ENCODE results near the gene KCNH3. TPM values are rescaled to one million over a fixed set of nuclear protein-coding genes. Genes with fewer than 3 reads are reported as not detected.
"Not testable (repeated sequence)": the region's sequence is repeated elsewhere in the genome, so short reads cannot be mapped to it uniquely, and the experiment has no call there.

Gene KCNH3, protein sequence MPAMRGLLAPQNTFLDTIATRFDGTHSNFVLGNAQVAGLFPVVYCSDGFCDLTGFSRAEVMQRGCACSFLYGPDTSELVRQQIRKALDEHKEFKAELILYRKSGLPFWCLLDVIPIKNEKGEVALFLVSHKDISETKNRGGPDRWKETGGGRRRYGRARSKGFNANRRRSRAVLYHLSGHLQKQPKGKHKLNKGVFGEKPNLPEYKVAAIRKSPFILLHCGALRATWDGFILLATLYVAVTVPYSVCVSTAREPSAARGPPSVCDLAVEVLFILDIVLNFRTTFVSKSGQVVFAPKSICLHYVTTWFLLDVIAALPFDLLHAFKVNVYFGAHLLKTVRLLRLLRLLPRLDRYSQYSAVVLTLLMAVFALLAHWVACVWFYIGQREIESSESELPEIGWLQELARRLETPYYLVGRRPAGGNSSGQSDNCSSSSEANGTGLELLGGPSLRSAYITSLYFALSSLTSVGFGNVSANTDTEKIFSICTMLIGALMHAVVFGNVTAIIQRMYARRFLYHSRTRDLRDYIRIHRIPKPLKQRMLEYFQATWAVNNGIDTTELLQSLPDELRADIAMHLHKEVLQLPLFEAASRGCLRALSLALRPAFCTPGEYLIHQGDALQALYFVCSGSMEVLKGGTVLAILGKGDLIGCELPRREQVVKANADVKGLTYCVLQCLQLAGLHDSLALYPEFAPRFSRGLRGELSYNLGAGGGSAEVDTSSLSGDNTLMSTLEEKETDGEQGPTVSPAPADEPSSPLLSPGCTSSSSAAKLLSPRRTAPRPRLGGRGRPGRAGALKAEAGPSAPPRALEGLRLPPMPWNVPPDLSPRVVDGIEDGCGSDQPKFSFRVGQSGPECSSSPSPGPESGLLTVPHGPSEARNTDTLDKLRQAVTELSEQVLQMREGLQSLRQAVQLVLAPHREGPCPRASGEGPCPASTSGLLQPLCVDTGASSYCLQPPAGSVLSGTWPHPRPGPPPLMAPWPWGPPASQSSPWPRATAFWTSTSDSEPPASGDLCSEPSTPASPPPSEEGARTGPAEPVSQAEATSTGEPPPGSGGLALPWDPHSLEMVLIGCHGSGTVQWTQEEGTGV
- 0.08 and 0.53 TPM in 2 replicates for total RNA-seq (2014; rRNA removed; shearing (Covaris generic))

DNA sequence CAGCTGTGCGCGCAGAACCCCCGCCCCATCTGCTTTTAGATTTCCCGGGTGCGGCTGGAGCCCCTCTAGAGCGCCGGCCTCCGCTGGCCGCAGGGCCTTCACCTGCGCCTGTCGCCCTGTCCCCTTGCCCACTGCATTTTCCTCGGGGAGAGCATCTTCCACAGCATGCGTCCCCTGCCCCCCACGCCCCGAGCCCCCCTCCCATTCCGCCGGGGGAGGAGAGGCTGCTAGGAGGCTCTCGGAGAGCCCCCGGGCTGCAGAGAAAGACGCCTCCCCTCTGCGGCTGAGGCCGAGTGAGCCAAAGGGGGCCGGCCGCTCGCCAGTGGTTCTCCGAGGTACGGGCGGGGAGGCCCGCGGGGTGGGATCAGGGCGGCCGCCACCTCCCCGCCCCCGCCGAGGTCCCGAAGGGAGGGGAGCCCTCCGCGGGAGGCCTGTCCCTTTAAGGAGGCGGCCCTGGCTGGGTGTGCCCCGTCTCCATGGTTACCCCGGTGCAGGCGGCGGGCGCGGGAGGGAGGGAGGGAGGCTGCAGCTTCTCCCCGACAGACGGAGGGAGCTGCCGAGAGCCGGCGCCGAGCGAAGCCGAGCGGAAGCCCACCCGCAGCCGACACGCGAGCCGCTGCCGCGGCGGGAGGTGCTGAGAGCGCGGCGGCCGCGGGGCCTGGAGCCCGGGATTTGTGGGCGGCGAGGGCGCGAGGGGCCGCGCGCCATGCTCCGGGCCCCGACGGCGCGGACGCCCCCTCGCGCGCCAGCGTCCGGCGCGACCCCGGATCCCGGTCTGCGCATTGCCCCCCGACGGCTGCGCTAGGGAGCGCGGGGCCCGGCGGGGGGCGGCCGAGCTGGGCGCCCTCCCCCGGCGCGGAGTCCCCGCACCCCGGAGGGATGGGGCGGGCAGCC lies at the start of gene KCNH3:
TSS of gene KCNH3 (plus strand) at position 521 of the 894 bp plus-strand sequence. CDS start 387 bp downstream, outside the sequence.
- peaks cover 29% of the 10 kb centered on the region for H3K27me3 ChIP-seq (replicated peaks)
- no peak within 1 kb of the TSS for H3K27ac ChIP-seq
- peak; percentile 46 to 87 for DNase-seq (ENCODE audit: low read depth in 1 of 2, low spot score in 2 of 2)
- no peaks in the 10 kb centered on the region; the same call in 1 of the 2 replicates for H3K9me3 ChIP-seq (replicated peaks)
- H3K4me1 ChIP-seq (replicated peaks) = peaks cover 29% of the 10 kb centered on the region
- peak within 1 kb of the TSS; percentile 38 for H3K4me3 ChIP-seq
- H3K36me3 ChIP-seq = no peaks in the 10 kb centered on the region

- DNase-seq (ENCODE audit: low read depth in 1 of 2, low spot score in 2 of 2) = no peak
- H3K36me3 ChIP-seq = peaks cover 30% of the 10 kb centered on the region
- peaks cover 46% of the 10 kb centered on the region for H3K4me1 ChIP-seq (replicated peaks)
- H3K27me3 ChIP-seq (replicated peaks) = no peaks in the 10 kb centered on the region
- H3K4me3 ChIP-seq = no peak overlapping the region
- H3K27ac ChIP-seq = peak overlapping the region; percentile 83
- H3K9me3 ChIP-seq (replicated peaks) = no peaks in the 10 kb centered on the region
These were observed 49.7 kb upstream of the KCNH3 start for GRCh38 chr12:49489154-49489553.

DNA sequence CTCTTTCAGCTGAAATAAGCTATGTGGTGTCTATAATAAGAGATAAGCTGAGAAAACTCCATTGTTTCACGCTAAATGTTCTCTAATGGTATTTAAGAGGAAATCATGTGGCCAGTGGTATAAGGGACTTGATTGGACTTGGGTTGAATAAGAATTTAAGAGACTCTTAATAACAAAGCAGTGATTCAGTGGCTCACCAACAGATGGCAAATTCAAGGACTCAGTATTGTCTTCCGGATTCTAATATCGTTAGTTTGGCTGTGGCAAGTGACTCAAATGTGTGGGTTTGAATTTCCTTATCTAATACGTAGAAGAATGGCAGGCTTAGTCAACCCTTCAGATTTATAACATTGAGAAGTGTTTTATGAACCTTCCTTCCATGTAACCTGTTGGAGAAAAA lies 49.1 kb upstream of the KCNH3 start:
- Histone ChIP-seq H3K27ac (peak overlapping the region; percentile 83), H3K27me3 (replicated peaks) (no peaks in the 10 kb centered on the region), H3K9me3 (replicated peaks) (no peaks in the 10 kb centered on the region), H3K4me3 (no peak overlapping the region), H3K4me1 (replicated peaks) (peaks cover 46% of the 10 kb centered on the region), H3K36me3 (peaks cover 28% of the 10 kb centered on the region)
- DNase-seq (ENCODE audit: low read depth in 1 of 2, low spot score in 2 of 2) = peak; percentile 53 to 79

- Histone ChIP-seq H3K4me3 (no peak overlapping the region), H3K36me3 (peaks cover 33% of the 10 kb centered on the region), H3K9me3 (replicated peaks) (no peaks in the 10 kb centered on the region), H3K4me1 (replicated peaks) (peaks cover 61% of the 10 kb centered on the region), H3K27ac (no peak overlapping the region), H3K27me3 (replicated peaks) (no peaks in the 10 kb centered on the region)
- no peak for DNase-seq (ENCODE audit: low read depth in 1 of 2, low spot score in 2 of 2)
These were observed 47.0 kb upstream of the KCNH3 start for GRCh38 chr12:49491823-49492222.

GRCh38 chr12:49493900-49494299 lies 44.9 kb upstream of the KCNH3 start:
- no peak for DNase-seq (ENCODE audit: low read depth in 1 of 2, low spot score in 2 of 2)
- Histone ChIP-seq H3K9me3 (replicated peaks) (no peaks in the 10 kb centered on the region), H3K36me3 (peaks cover 33% of the 10 kb centered on the region), H3K27me3 (replicated peaks) (no peaks in the 10 kb centered on the region), H3K4me3 (no peak overlapping the region), H3K27ac (no peak overlapping the region), H3K4me1 (replicated peaks) (peaks cover 50% of the 10 kb centered on the region)

- Histone ChIP-seq H3K4me3 (no peak overlapping the region), H3K36me3 (peaks cover 33% of the 10 kb centered on the region), H3K9me3 (replicated peaks) (no peaks in the 10 kb centered on the region), H3K27me3 (replicated peaks) (no peaks in the 10 kb centered on the region), H3K4me1 (replicated peaks) (peaks cover 22% of the 10 kb centered on the region), H3K27ac (no peak overlapping the region)
- peak in 1 of 2 experiments; percentile 58 for DNase-seq (ENCODE audit: low read depth in 1 of 2, low spot score in 2 of 2)
These were observed 42.1 kb upstream of the KCNH3 start for GRCh38 chr12:49496417-49497360.

DNA sequence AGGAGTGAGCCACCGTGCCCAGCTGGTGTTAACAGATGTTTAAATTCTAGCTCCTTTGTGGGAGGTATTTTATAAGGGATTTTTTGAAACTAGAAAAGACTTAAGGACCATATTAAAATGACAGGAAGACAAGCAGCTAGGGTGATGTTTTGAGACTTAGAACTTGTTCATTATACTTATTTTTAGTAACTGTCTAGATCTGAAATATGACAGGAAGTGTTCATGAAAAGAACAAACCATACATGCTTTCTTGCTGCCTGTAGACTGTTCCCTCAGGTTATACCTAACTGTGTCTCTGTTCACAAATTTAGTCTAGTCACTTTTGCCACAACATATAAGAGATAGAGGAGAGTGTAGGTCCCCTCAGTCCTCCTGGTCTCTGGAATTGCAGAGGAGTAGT lies 36.9 kb upstream of the KCNH3 start:
- no peak overlapping the region for H3K4me3 ChIP-seq
- no peaks in the 10 kb centered on the region for H3K27me3 ChIP-seq (replicated peaks)
- peaks cover 47% of the 10 kb centered on the region for H3K4me1 ChIP-seq (replicated peaks)
- peaks cover 52% of the 10 kb centered on the region for H3K36me3 ChIP-seq
- H3K9me3 ChIP-seq (replicated peaks) = no peaks in the 10 kb centered on the region; the same call in 1 of the 2 replicates
- DNase-seq (ENCODE audit: low read depth in 1 of 2, low spot score in 2 of 2) = no peak
- peak overlapping the region; percentile 23 for H3K27ac ChIP-seq

DNA sequence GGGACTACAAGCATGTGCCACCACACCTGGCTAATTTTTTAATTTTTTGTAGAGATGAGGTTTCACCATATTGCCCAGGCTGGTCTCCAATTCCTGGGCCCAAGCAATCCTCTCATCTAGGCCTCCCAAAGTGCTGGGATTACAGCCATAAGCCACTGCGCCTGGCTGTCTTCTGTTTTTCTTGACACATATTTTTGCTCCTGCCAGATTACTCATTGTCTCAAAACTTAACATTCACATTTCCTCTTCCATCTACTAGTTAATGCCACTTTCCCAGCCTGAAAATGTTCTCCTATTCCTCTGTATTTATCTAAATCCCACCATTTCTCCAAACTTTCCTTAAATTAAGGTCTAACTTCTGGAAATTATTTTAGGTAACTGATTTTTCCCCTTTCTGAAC lies 36.2 kb upstream of the KCNH3 start:
- Histone ChIP-seq H3K27ac (peak overlapping the region; percentile 23), H3K9me3 (replicated peaks) (no peaks in the 10 kb centered on the region; the same call in 1 of the 2 replicates), H3K36me3 (peaks cover 52% of the 10 kb centered on the region), H3K27me3 (replicated peaks) (no peaks in the 10 kb centered on the region), H3K4me1 (replicated peaks) (peaks cover 44% of the 10 kb centered on the region), H3K4me3 (no peak overlapping the region)
- no peak for DNase-seq (ENCODE audit: low read depth in 1 of 2, low spot score in 2 of 2)

- Histone ChIP-seq H3K27ac (peak overlapping the region; percentile 31), H3K4me1 (replicated peaks) (peaks cover 55% of the 10 kb centered on the region), H3K4me3 (no peak overlapping the region), H3K36me3 (peaks cover 52% of the 10 kb centered on the region), H3K27me3 (replicated peaks) (no peaks in the 10 kb centered on the region), H3K9me3 (replicated peaks) (no peaks in the 10 kb centered on the region; the same call in 1 of the 2 replicates)
- no peak for DNase-seq (ENCODE audit: low read depth in 1 of 2, low spot score in 2 of 2)
These were observed 35.1 kb upstream of the KCNH3 start for GRCh38 chr12:49503674-49504180.

GRCh38 chr12:49505672-49506071 lies 33.2 kb upstream of the KCNH3 start:
- Histone ChIP-seq H3K9me3 (replicated peaks) (no peaks in the 10 kb centered on the region; the same call in 1 of the 2 replicates), H3K27me3 (replicated peaks) (no peaks in the 10 kb centered on the region), H3K4me1 (replicated peaks) (peaks cover 56% of the 10 kb centered on the region), H3K27ac (peak overlapping the region; percentile 90), H3K4me3 (no peak overlapping the region), H3K36me3 (peaks cover 45% of the 10 kb centered on the region)
- no peak for DNase-seq (ENCODE audit: low read depth in 1 of 2, low spot score in 2 of 2)

DNA sequence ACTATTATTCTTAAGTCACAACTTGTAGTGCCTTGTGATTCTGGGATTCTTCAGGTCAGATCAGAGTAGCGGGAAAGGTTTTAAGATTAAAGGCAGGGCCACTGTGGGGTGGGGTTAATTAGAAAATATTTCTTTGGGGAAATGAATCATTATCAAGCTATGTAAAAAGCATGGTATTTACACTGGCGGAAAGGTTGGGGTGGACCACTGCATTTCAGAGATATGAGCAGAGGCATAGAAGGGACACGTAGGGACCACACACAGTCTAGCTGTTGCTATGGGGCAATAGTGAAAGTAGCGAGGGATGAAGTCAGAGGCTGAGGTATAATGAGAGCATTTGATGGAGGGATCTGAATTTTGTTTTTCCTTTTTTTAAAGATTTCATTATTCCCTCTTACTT lies 31.7 kb upstream of the KCNH3 start:
- Histone ChIP-seq H3K27ac (peak overlapping the region; percentile 90), H3K36me3 (peaks cover 32% of the 10 kb centered on the region), H3K4me3 (no peak overlapping the region), H3K4me1 (replicated peaks) (peaks cover 62% of the 10 kb centered on the region), H3K27me3 (replicated peaks) (no peaks in the 10 kb centered on the region), H3K9me3 (replicated peaks) (no peaks in the 10 kb centered on the region; the same call in 1 of the 2 replicates)
- DNase-seq (ENCODE audit: low read depth in 1 of 2, low spot score in 2 of 2) = peak; percentile 95 to 96

DNA sequence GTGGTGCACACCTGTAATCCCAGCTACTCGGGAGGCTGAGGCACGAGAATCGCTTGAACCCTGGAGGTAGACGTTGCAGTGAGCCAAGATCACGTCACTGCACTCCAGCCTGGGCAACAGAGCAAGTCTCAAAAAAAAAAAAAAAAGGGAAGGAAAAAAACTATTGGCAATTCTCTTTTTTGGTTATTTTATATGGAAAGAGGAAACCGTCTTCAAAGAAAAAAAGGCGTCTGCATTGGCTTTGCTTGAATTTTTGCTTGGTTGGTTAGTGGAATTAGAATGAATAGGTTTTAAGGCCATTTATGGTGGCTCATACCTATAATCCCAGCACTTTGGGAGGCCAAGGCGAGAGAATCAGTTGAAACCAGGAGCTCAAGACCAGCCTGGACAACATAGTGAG lies 29.1 kb upstream of the KCNH3 start:
- peaks cover 52% of the 10 kb centered on the region for H3K4me1 ChIP-seq (replicated peaks)

More for the DNA sequence above, 29.1 kb upstream of the KCNH3 start:
- not testable (repeated sequence) for H3K27ac ChIP-seq; H3K4me3 ChIP-seq; H3K9me3 ChIP-seq (replicated peaks); DNase-seq (ENCODE audit: low read depth in 1 of 2, low spot score in 2 of 2); H3K27me3 ChIP-seq (replicated peaks)
- peaks cover 19% of the 10 kb centered on the region for H3K36me3 ChIP-seq

Measured in SJSA1 (cell line).